H1 (cell line): ENCODE data around the gene FHIT. TPM values are rescaled to one million over a fixed set of nuclear protein-coding genes. Genes with fewer than 3 reads are reported as not detected.

Experiments used
- BACH1 ChIP-seq: IDR thresholded peaks from 2 replicates; pipeline ENCODE4 v1.6.1; 2012; ENCODE audit warnings: low read length, improper control_type of control experiment
- CHD2 ChIP-seq: IDR thresholded peaks from 2 replicates; pipeline ENCODE4 v1.6.1; 2012; ENCODE audit warnings: low read length, improper control_type of control experiment
- TEAD4 ChIP-seq: IDR thresholded peaks from 2 replicates; pipeline ENCODE4 v1.6.1; 2012; ENCODE audit warnings: low read depth, low read length, inconsistent platforms, mixed read lengths
- polyA plus RNA-seq, 7 experiments: library from polyadenylated mRNA; depleted of rRNA in 3 of 7; stranded (reverse) in 5 of 7; unstranded in 2 of 7; fragments of >200 nt in 5 of 7; fragments of 200-250 nt in 2 of 7; gene quantifications; 1 replicate in 5 of 7; 2 replicates in 1 of 7; 4 replicates in 1 of 7; pipeline versions ENCODE4 v1.2.1 to v1.2.3, GENCODE V29; 2011 to 2013; ENCODE audit warnings: missing spikeins in 2 of 7, mixed read lengths in 2 of 7
- total RNA-seq: library from RNA; stranded (reverse); fragmentation: NEBNext Ultra II Directional; extraction: Animal tissue kit (Norgen Biotek cat#: 25700); gene quantifications from 2 replicates; pipeline ENCODE4 v1.2.1, GENCODE V29; 2021

Gene FHIT
- total and polyA plus RNA-seq, 2 of the 8 experiments (the other 6 are each of a cell fraction or from before 2014, with no cell fraction given), result 1.2 to 3.2 TPM

DNA sequence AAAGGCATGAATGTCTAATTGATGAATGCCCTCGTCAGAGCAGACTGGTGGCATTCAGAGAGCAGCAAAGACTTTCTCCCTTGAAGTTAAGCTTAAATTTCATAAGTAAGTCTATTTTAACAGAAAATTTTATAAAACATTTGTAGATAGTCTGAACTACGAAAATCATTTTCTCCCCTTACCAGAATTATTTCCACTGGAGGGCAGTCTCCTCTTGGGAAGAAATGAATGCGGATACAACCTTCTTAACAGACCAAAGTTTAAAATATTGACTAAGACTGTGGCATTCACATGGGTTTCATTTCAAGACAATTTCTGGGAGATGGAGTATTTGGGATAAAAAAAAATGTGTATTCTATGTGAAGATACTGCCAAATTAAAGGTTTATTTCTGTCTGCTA lies 669.0 kb downstream of the FHIT start (continued):
- TF ChIP-seq TEAD4 (no peak), BACH1 (no peak), CHD2 (no peak)
